Heart right ventricle (tissue), 16 donors: ENCODE results near the gene ATG4B. TPM values are rescaled to one million over a fixed set of nuclear protein-coding genes. Genes with fewer than 3 reads are reported as not detected.

ENCODE experiments used
- ATAC-seq, 8 donors: fragments of 200-7000 bp; cut with Tn5 transposase; one replicate each; pipeline ENCODE4 v1.9.1; 2020; ENCODE audit warnings: mild to moderate bottlenecking in 8 of 8, moderate library complexity in 8 of 8, moderate number of reproducible peaks in 1 of 8
- DNase-seq, 2 donors: peaks; one replicate each; pipeline ENCODE4 v3.0.0-alpha.2; 2020
- H3K27ac ChIP-seq, 10 donors: fragments of 200-600 bp; sonication (generic) in 2 of 10; one replicate each; pipeline versions ENCODE4 v1.5.0 to v1.8.0; 2020 to 2022; ENCODE audit warnings: mild to moderate bottlenecking in 3 of 10
- H3K27me3 ChIP-seq, 7 donors: fragments of 200-600 bp; one replicate each; pipeline ENCODE4 v1.8.0; 2021 to 2022; ENCODE audit warnings: mild to moderate bottlenecking in 2 of 7
- H3K36me3 ChIP-seq, 9 donors: fragments of 200-600 bp; sonication (generic) in 1 of 9; one replicate each; pipeline versions ENCODE4 v1.5.0 to v1.8.0; 2020 to 2022; ENCODE audit warnings: mild to moderate bottlenecking in 2 of 9
- H3K4me1 ChIP-seq, 9 donors: fragments of 200-600 bp; sonication (generic) in 1 of 9; one replicate each; pipeline versions ENCODE4 v1.5.0 to v1.8.0; 2020 to 2022; ENCODE audit warnings: mild to moderate bottlenecking in 4 of 9
- H3K4me3 ChIP-seq, 10 donors: fragments of 200-600 bp; sonication (generic) in 2 of 10; one replicate each; pipeline versions ENCODE4 v1.5.0 to v1.8.0; 2020 to 2022; ENCODE audit warnings: mild to moderate bottlenecking in 7 of 10, moderate library complexity in 2 of 10
- H3K9me3 ChIP-seq, 11 donors: fragments of 200-600 bp in 10 of 11; sonication (generic) in 2 of 11; one replicate each; pipeline versions ENCODE4 v1.5.0 to v1.8.0; 2013 to 2022; ENCODE audit warnings: mild to moderate bottlenecking in 2 of 11, control low read depth in 1 of 11, moderate library complexity in 1 of 11
- CTCF ChIP-seq, 9 donors: fragments of 200-600 bp; sonication (generic) in 2 of 9; IDR thresholded peaks; one replicate each; pipeline versions ENCODE4 v1.5.0 to v1.8.0; 2021 to 2022; ENCODE audit warnings: antibody characterized with exemption in 9 of 9, mild to moderate bottlenecking in 5 of 9, moderate library complexity in 1 of 9
- WGBS, 2 donors: extraction: QIAGEN DNeasy Blood & Tissue Kit; methylation state at CpG; one replicate each; pipeline ENCODE4 v1.1.7; 2013; ENCODE audit warnings: inconsistent platforms in 1 of 2; 5-methylcytosine and 5-hydroxymethylcytosine counted together
- intact Hi-C, 10 donors: fragments of 100-400 bp; cut with DNase I; formaldehyde crosslinking; loops; one replicate each; pipeline versions ENCODE4 v1.11.1 to v1.14.2; 2022
- polyA plus RNA-seq, 2 donors: library from polyadenylated mRNA; stranded (reverse); fragments of 200-250 nt; gene quantifications; one replicate each; pipeline ENCODE4 v1.2.3, GENCODE V29; 2013
- total RNA-seq, 10 donors: library from RNA; stranded (reverse); fragmentation: NEBNext Ultra II Directional in 3 of 10; extraction: Animal tissue kit (Norgen Biotek cat#: 25700) in 3 of 10; gene quantifications; one replicate each; pipeline versions ENCODE4 v1.2.1 to v1.2.4, GENCODE V29; 2021 to 2023
- donor health status: Arrhythmogenic right ventricular cardiomyopathy.
- donor health status: ischemic (EF 13 %, LVEDD 7.1; RV severe dilation, severe dysfunction).
- donor health status: healthy with polysubstance abuse.
- donor health status: DM: no; HTN: yes; CAD: no.
- donor health status: DM: no; HTN: no; CAD: no.
- donor health status: ischemic (EF 25% LVEDD 6.9; RV normal size, moderate dysfunction).
- donor health status: ischemic (EF 25% LVEDD 5.7; RV mildly dilated, moderate dysfunction).
- donor health status: healthy.
- donor health status: DM: yes; HTN: yes; CAD: no.
- donor health status: Ischemic cardiomyopathy.
- donor health status: ischemic (EF 35%, LVEDD 5.7; RV mildly dilated, moderate dysfunction).
- donor health status: nonischemic (EF 11% LVEDD 7.7; RV severe dilation, severe dysfunction).
- donor health status: DM: yes; HTN: yes; CAD: no.
- donor health status: PGD.
- donor health status: ischemic (EF 29% LVEDD 5.4; RV normal size, mild dysfunction).
- donor health status: nonischemic (EF 23%, LVEDD 6.1; RV moderate dilation, normal function).

ATG4B gene
- total and polyA plus RNA-seq, 12 donors: 34.7 to 55.7 (median 42.8) TPM

GRCh38 chr2:241655516-241656189, 18.2 kb downstream of the ATG4B start:
- 89 to 90% methylated on average over 17 of the region's 17 CpGs for WGBS, 2 donors
- Histone ChIP-seq H3K27me3 (no peaks in the 10 kb centered on the region), H3K9me3 (no peaks in the 10 kb centered on the region), H3K4me3 (no peak overlapping the region), H3K4me1 (peaks cover 0 to 7% (median 0%) of the 10 kb centered on the region in 9 donors), H3K36me3 (peaks cover 0 to 100% (median 44%) of the 10 kb centered on the region in 9 donors), H3K27ac (no peak overlapping the region)
- TF ChIP-seq CTCF (IDR thresholded peaks at IDR 0.05): no peak
- ATAC-seq: no peak
- intact Hi-C loops: loop anchor here in 1 of 10 donors (10.0 kb wide), 1 partner anchor 801 kb away; no protein-coding TSS in a partner anchor
- no peak for DNase-seq

- peaks cover 0 to 100% (median 51%) of the 10 kb centered on the region in 9 donors for H3K36me3 ChIP-seq
- intact Hi-C loops: loop anchor here in 1 of 10 donors (10.0 kb wide), 1 partner anchor 801 kb away; no protein-coding TSS in a partner anchor
- ATAC-seq: peak in 7 of 8 donors; percentile 29 to 76 (median 61)
- H3K27me3 ChIP-seq: no peaks in the 10 kb centered on the region
- H3K27ac ChIP-seq: no peak overlapping the region
- DNase-seq: peak in 1 of 2 donors; percentile 37
- TF ChIP-seq CTCF (IDR thresholded peaks at IDR 0.05): no peak
- H3K9me3 ChIP-seq: no peaks in the 10 kb centered on the region
- H3K4me1 ChIP-seq: peaks cover 0 to 7% (median 0%) of the 10 kb centered on the region in 9 donors
- H3K4me3 ChIP-seq: no peak overlapping the region
- 76% methylated on average over 13 of the region's 13 CpGs for WGBS, 2 donors
Observed at GRCh38 chr2:241656190-241656741, 18.8 kb downstream of the ATG4B start.

- Histone ChIP-seq H3K4me3 (no peak overlapping the region), H3K9me3 (no peaks in the 10 kb centered on the region), H3K36me3 (peaks cover 0 to 99% (median 42%) of the 10 kb centered on the region in 9 donors), H3K4me1 (peaks cover 0 to 7% (median 0%) of the 10 kb centered on the region in 9 donors), H3K27me3 (no peaks in the 10 kb centered on the region), H3K27ac (no peak overlapping the region)
- TF ChIP-seq CTCF (IDR thresholded peaks at IDR 0.05): no peak
- intact Hi-C loops: loop anchor here in 1 of 10 donors (10.0 kb wide), 1 partner anchor 803 kb away; no protein-coding TSS in a partner anchor
- no peak for ATAC-seq
- no peak for DNase-seq
- 91 to 93% methylated on average over 15 of the region's 15 CpGs for WGBS, 2 donors
Observed at GRCh38 chr2:241657786-241658254, 20.3 kb downstream of the ATG4B start.

GRCh38 chr2:241658296-241658695, 20.8 kb downstream of the ATG4B start:
- no peak for ATAC-seq
- Histone ChIP-seq H3K36me3 (peaks cover 0 to 99% (median 37%) of the 10 kb centered on the region in 9 donors), H3K27me3 (no peaks in the 10 kb centered on the region), H3K27ac (no peak overlapping the region), H3K4me1 (peaks cover 0 to 7% (median 0%) of the 10 kb centered on the region in 9 donors), H3K9me3 (no peaks in the 10 kb centered on the region), H3K4me3 (no peak overlapping the region)
- 82 to 86% methylated on average over 5 of the region's 5 CpGs for WGBS, 2 donors
- intact Hi-C loops: loop anchor here in 1 of 10 donors (10.0 kb wide), 1 partner anchor 803 kb away; no protein-coding TSS in a partner anchor
- DNase-seq: no peak
- TF ChIP-seq CTCF (IDR thresholded peaks at IDR 0.05): no peak
